ENCODE data around the gene C7.

The C7 gene

DNA sequence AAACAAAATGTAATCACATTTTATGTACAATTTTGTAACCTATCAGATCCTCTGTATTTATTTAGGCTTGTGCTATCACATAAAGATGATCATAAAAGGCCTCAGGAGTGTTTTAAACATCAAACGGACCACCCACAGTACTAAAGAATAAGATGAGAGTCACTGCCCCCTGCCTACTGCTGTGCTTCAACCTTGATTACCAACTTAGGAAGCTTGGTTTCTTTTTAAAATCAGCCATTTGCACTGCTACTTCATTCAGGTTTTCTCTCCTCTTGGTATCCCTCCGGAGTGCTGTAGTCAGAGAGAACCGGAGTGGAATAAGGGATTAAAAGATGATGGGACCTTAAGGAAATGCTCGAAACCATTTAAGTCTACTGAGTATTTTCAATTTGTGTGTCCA is 6.9 kb downstream of the C7 start:
- DNase-seq (ENCODE audit: low spot score) = no peak

DNA sequence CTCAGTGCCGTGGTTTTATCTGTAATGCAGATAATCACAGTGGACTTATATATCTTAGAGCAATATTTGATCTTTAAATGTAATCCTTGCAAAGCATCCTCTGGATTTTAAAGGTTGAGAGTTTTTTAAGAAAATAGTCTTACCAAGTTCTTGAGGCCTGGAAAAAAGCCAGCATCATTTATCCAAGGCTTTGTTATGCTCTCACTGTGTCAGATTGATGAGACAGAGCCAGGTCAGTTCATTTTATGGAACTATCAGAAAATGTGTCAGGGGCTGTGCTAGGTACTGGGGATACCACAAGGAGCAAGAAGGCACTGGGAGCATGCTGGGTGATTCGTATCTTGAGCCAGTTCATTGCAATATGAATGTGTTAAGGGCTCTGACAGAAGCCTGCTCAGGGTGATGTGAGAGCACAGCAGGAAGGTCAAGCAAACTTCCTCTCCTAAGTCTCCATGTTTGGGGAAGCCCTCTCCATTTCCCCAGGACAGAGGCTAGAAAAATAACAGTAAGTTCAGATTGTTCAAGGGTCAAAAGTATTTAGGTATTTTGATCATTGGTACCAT is 19.7 kb downstream of the C7 start:
- DNase-seq (ENCODE audit: low spot score) = no peak

- DNase-seq (ENCODE audit: low spot score) = no peak
These were observed 23.5 kb downstream of the C7 start for GRCh38 chr5:40932766-40933165.

- no peak for DNase-seq (ENCODE audit: low spot score)
These were observed 27.8 kb downstream of the C7 start for GRCh38 chr5:40937075-40937474.

- no peak for DNase-seq (ENCODE audit: low spot score)
These were observed 30.5 kb downstream of the C7 start for GRCh38 chr5:40939753-40940152.

GRCh38 chr5:40945111-40945510 is 35.8 kb downstream of the C7 start:
- DNase-seq (ENCODE audit: low spot score) = no peak

- no peak for DNase-seq (ENCODE audit: low spot score)
These were observed 46.0 kb downstream of the C7 start for GRCh38 chr5:40955313-40955712.

DNA sequence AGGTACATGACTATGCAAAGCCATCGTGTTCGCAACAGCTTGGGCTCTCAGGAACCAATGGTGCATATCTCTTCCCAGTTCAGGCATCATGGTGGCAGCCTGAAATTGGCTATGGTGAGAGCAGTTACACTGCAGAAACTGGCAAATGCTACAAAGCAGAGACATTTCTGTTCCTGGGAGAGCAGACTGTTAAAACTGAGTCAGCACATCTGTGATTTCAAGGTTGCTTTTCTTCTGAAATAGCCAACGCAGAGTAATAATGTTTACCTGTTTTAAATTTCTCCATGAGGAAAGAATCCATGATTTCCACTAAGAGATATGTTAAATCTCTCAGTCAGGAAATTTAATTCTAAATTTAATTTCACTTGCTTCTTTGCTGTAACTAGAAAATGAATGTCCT is 47.8 kb downstream of the C7 start:
- no peak for DNase-seq (ENCODE audit: low spot score)

GRCh38 chr5:40958811-40959210 is 49.5 kb downstream of the C7 start:
- DNase-seq (ENCODE audit: low spot score) = no peak

- no peak for DNase-seq (ENCODE audit: low spot score)
These were observed 50.7 kb downstream of the C7 start for GRCh38 chr5:40960037-40960436.

GRCh38 chr5:40962207-40962955 is 53.1 kb downstream of the C7 start:
- DNase-seq (ENCODE audit: low spot score) = no peak

DNA sequence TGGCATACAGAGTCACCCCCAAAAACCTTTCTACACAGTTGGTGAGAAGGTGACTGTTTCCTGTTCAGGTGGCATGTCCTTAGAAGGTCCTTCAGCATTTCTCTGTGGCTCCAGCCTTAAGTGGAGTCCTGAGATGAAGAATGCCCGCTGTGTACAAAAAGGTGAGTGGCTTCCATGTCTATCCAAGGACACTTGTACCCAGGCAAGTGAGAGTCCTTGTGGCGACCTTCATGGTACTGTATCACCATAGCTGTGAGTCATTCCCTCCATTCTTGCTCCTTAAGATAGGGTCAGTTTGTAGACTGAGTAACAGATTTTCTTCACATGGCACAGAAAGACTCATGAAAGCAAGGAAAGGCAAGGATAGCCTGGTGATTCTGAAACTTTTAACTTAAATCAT is 63.1 kb downstream of the C7 start:
- no peak for DNase-seq (ENCODE audit: low spot score)

- DNase-seq (ENCODE audit: low spot score) = no peak
These were observed 64.2 kb downstream of the C7 start for GRCh38 chr5:40973364-40974004.

DNA sequence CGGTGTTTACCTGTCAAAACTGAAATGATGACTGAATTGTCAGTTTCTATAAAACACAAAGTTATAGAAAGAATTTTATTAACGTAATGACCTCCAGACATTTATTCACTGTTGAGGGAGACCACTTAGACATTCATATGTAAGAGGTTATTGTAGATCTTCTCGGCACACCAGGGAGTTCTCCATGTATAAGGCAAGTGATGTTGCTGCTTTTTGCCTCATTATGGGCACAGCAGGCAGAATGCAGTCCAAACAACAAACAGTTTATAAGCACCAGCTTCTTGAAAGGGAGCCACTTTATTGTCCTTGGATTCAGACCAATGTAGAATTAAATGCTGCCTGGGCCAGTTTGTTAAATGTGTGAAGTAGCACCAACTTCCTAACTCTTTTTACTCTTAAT is 66.7 kb downstream of the C7 start:
- DNase-seq (ENCODE audit: low spot score) = no peak

DNA sequence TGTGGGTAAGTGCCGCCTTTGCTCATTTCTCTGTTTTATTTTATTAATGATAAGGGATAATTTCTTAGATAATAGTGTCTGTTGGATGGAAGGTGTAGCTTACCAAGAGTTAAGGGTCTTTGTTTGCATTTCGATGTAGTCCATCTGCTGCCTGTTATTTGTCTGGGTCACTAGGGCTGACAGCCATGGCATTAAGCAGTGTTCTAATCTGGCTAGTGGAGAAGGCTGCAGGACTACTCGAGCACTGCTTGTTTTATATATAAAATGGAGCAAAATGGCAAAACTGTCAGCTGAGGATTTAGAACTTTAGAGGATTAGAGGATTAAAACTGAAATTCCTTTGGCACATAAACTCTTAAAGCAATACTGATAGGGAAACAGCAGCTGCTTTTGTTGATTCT is 67.5 kb downstream of the C7 start:
- DNase-seq (ENCODE audit: low spot score) = no peak

GRCh38 chr5:40981420-40981819 is 72.1 kb downstream of the C7 start:
- DNase-seq (ENCODE audit: low spot score) = no peak

DNA sequence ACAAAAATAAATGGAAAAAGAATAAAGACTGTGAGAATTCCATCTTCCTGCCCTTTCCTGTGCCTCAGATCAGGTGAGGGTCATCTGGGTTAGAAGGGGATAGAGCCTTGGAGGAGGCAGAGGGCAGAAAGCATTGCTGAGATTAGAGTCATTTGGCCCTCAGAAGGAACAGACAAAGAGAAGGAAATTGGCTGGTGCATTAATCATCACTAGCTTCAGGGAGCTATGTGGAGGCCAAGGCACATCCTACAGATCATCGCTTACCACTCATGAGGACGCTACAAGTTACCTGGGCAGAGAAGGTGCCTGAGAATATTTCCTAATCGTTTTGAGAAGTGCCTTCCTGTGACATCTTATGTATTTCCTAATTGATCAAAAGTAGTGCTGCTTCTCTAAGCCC is 74.5 kb downstream of the C7 start:
- no peak for DNase-seq (ENCODE audit: low spot score)

GRCh38 chr5:40984884-40985283 is 75.6 kb downstream of the C7 start:
- no peak for DNase-seq (ENCODE audit: low spot score)

DNA sequence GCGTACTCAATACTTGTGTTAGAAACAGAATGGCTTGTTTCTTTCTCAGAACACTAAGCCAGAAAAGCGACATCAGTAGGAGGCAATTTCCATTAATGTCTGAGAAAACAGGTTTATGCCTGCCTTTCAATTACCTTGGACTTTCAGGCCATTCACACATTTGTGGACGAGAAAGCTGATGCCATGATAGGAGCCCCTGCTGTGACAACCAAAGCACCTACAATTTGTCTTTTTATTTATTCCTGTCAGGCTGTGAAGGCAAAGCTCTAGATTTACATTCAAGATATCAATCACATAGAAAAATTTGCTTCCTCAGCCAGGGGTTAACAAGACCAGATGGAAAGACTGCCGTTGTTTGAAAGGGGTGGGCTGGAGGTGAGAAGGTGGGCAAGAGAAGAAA is 76.2 kb downstream of the C7 start:
- no peak for DNase-seq (ENCODE audit: low spot score)

DNA sequence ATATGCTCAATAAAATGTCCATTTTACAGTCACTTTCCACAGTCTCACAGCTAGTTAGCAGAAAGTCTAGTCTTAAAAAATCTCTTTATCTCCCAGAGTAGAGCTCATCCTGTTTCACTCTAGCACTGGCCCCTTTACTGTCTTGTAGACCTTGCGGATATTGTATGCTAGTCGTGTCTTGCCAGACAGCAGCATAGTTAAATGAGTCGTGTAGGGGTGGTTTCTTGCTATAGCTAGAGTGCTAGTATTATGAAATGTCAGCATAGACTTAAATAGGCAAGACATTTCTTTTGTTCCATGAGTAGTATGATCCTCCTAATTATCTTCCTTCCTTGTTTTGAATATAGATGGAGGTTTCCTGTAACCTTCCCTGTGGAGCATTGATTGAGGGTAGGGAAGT is 77.4 kb downstream of the C7 start:
- no peak for DNase-seq (ENCODE audit: low spot score)

DNA sequence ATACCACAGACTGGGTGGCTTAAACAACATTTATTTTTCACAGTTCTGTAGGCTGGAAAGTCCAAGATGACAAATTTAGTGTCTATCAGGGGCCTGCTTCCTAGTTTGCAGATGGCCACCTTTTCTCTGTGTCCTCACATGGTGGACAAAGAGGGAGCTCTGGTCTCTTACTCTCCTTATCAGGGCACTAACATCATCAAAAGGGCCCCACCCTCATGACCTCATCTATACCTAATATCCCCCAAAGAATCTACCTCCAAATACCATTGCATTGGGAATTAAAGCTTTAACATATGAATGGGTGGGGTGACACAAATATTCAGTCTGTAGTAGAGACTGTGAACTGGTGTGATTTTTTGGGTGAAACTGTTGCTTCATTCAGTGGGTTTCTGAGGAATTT is 78.1 kb downstream of the C7 start:
- DNase-seq (ENCODE audit: low spot score) = no peak

DNA sequence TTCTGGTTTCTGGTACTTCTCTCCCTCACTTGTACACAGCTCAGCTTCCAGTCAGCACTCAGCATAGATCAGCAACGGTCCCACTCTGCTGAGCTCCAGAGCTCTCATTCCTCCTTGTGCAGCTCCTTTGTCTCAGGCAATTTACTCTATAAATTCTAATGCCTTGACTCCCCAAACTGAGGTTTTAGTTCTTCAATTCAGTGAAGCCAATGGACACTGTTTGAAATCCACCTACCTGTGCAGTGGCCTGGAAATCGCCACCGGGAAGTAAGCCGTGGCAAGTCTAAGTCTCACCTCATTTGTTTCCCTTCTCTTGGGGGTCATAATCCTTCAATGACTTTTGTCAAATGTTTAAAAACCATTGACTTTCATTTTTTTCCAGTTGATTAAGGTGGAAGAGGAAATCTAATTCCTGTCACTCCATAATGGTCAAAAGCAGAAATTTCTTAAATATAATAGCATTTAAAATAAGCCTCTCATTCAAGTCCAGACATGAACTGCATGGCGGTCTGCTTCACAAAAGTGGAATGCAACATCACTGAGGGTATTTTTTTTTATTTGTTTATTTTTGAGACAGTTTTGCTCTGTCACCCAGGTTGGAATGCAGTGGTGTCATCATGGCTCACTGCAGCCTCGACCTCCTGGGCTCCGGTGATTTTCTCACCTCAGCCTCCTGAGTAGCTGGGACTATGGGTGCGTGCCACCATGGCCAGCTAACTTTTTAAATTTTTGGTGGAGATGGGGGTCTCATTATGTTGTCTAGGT is 79.6 kb downstream of the C7 start:
- no peak for DNase-seq (ENCODE audit: low spot score)

Data from left forelimb (tissue), 1 donor.